Measurements from ENCODE around the gene RNF111.

- TF ChIP-seq CTCF (IDR thresholded peaks at IDR 0.05), result no peak
- TF ChIP-seq POLR2A (IDR thresholded peaks at IDR 0.05), result no peak
Observed at GRCh38 chr15:58967479-58967878, 20.0 kb upstream of the RNF111 start.
